ENCODE results near the gene ANKRD16.

GRCh38 chr10:5929442-5929841 lies 39.7 kb upstream of the ANKRD16 start:
- TF ChIP-seq CTCF (IDR thresholded peaks at IDR 0.05) (no peak), POLR2AphosphoS5 (IDR thresholded peaks at IDR 0.05) (no peak), POLR2A (IDR thresholded peaks at IDR 0.05) (no peak), EP300 (IDR thresholded peaks at IDR 0.05) (no peak)

Measured in upper lobe of left lung (tissue), 4 donors.